HG03064 (cell line): ENCODE data around the gene SLC4A4.

Experiments
- ATAC-seq: cut with Tn5 transposase; IDR thresholded peaks from one replicate; pipeline ENCODE4 v1.9.1; 2021; ENCODE audit warnings: low read depth; ENCODE audit not compliant: unreplicated experiment

The SLC4A4 gene

GRCh38 chr4:71356924-71357663 is 18.3 kb downstream of the SLC4A4 start:
- ATAC-seq = no peak

GRCh38 chr4:71360844-71361243 is 22.0 kb downstream of the SLC4A4 start:
- no peak for ATAC-seq

GRCh38 chr4:71361476-71361875 is 22.7 kb downstream of the SLC4A4 start:
- ATAC-seq = no peak

- no peak for ATAC-seq
These were observed 27.9 kb downstream of the SLC4A4 start for GRCh38 chr4:71366766-71367165.

GRCh38 chr4:71367546-71367945 is 28.7 kb downstream of the SLC4A4 start:
- ATAC-seq = no peak

GRCh38 chr4:71368906-71369305 is 30.1 kb downstream of the SLC4A4 start:
- no peak for ATAC-seq

GRCh38 chr4:71369536-71369935 is 30.7 kb downstream of the SLC4A4 start:
- no peak for ATAC-seq

GRCh38 chr4:71375494-71375893 is 36.7 kb downstream of the SLC4A4 start:
- no peak for ATAC-seq

GRCh38 chr4:71377561-71377960 is 38.7 kb downstream of the SLC4A4 start:
- ATAC-seq = no peak

- no peak for ATAC-seq
These were observed 40.3 kb downstream of the SLC4A4 start for GRCh38 chr4:71379126-71379525.

- ATAC-seq = no peak
These were observed 42.0 kb downstream of the SLC4A4 start for GRCh38 chr4:71380788-71381187.

GRCh38 chr4:71382125-71382899 is 43.5 kb downstream of the SLC4A4 start:
- ATAC-seq = no peak

GRCh38 chr4:71382900-71383560 is 44.2 kb downstream of the SLC4A4 start:
- no peak for ATAC-seq

GRCh38 chr4:71383984-71384383 is 45.2 kb downstream of the SLC4A4 start:
- no peak for ATAC-seq

GRCh38 chr4:71389149-71389827 is 50.5 kb downstream of the SLC4A4 start:
- ATAC-seq = no peak

GRCh38 chr4:71392109-71392508 is 53.3 kb downstream of the SLC4A4 start:
- ATAC-seq = no peak

- no peak for ATAC-seq
These were observed 57.6 kb downstream of the SLC4A4 start for GRCh38 chr4:71396382-71396781.

- no peak for ATAC-seq
These were observed 62.0 kb downstream of the SLC4A4 start for GRCh38 chr4:71400810-71401209.

- ATAC-seq = no peak
These were observed 63.8 kb downstream of the SLC4A4 start for GRCh38 chr4:71402616-71403015.

- no peak for ATAC-seq
These were observed 65.2 kb downstream of the SLC4A4 start for GRCh38 chr4:71404049-71404448.

- no peak for ATAC-seq
These were observed 67.0 kb downstream of the SLC4A4 start for GRCh38 chr4:71405791-71406190.
